DMS79 treated with DMSO at 0.1 percent for 48 hours (cell line): ENCODE measurements around the gene LRIG3.
"Not testable (repeated sequence)": the region's sequence is repeated elsewhere in the genome, so short reads cannot be mapped to it uniquely, and the experiment has no call there.

ENCODE experiments used
- DNase-seq: peaks from one replicate; lab custom pipeline; 2025; lab: John Stamatoyannopoulos, UW

The LRIG3 gene

GRCh38 chr12:58855630-58856029, 64.7 kb downstream of the LRIG3 start:
- DNase-seq, result not testable (repeated sequence)

DNA sequence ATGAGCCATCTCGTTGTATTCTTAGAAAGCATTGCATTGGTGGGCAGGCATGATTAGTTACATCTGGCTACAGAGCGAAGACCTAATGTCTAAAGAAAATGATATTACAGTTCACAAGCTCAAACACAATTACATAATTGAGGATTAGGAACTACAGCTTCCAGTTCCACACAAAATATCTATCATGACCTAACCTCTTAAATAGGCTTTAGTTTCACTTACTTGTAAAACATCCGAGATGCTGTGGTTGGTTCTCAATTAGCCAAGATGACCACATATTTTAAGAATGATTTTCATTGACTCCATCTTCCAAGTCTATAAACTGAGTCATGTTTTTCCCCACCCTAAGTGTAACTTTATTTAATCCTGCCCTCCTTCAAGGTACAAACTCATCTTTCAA, 69.5 kb downstream of the LRIG3 start:
- no peak for DNase-seq

GRCh38 chr12:58847901-58848600, 72.3 kb downstream of the LRIG3 start:
- DNase-seq, result peak; percentile 47

DNA sequence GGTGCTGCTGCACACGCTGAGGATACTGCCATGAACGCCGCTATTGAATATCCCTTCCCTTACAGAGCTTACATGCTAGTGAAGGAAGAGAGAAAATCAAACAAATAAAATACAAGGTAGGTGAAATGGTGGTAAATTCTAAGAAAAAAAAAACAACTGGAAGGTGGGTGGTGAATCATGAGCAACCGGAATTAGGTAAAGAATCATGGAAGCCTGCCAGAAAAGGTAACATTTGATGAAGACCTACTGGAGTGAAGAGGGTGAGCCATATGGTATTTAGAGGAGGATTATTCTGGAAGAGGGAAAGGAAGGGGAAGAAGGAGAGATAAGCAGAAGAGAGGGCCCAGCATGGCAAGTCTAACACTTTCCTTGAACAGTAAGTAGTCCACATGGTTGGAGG, 76.1 kb downstream of the LRIG3 start:
- DNase-seq, result no peak

DNA sequence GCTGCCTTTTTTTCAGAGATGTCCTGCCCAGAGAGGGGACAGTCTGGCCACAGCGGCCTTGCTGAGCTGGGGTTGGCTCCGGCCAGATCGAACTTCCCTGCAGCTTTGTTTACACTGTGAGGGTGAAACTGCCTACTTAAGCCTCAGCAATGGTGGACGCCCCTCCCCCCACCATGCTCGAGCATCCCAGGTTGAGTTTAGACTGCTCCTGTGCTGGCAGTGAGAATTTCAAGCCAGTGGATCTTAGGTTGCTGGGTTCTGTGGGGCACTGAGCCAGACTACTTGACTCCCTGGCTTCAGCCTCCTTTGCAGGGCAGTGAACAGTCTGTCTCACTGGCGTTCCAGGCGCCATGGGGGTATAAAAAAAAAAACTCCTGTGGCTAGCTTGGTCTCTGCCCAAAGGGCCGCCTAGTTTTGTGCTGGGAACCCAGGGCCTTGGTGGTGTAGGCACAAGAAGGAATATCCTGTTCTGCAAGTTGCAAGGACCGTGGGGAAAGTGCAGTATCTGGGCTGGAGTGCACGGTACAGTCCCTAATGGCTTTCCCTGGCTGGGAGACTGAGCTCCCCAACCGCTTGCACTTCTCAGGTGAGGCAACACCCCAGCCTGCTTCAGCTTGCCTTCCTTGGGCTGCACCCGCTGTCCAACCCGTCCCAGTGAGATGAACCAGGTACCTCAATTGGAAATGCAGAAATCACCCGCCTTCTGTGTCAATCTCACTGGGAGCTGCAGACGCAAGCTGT, 79.1 kb downstream of the LRIG3 start:
- no peak for DNase-seq

- DNase-seq, result peak; percentile 19
Measured at GRCh38 chr12:58833853-58834252, 86.5 kb downstream of the LRIG3 start.

- no peak for DNase-seq
Measured at GRCh38 chr12:58832920-58833319, 87.4 kb downstream of the LRIG3 start.
